ENCODE results near the gene TCP11.

GRCh38 chr6:35094183-35094582, 47.0 kb downstream of the TCP11 start:
- TF ChIP-seq SMARCE1 (IDR thresholded peaks at IDR 0.05; ENCODE audit: borderline replicate concordance), result no peak
- no peak for TF ChIP-seq MXI1 (IDR thresholded peaks at IDR 0.05; ENCODE audit: borderline replicate concordance, low read depth, low read length)

Data from HepG2 (cell line).